Pulmonary artery endothelial cell (primary cell): ENCODE results near the gene IRAG1. TPM values are rescaled to one million over a fixed set of nuclear protein-coding genes. Genes with fewer than 3 reads are reported as not detected.
"Not testable (repeated sequence)": the region's sequence is repeated elsewhere in the genome, so short reads cannot be mapped to it uniquely, and the experiment has no call there.

Experiments
- DNase-seq: peaks from one replicate; pipeline ENCODE4 v3.0.0-alpha.2; 2011; ENCODE audit warnings: low read depth, low spot score
- total RNA-seq: library from RNA; depleted of rRNA; stranded (reverse); fragments of >200 nt; gene quantifications from 2 replicates; pipeline ENCODE4 v1.2.3, GENCODE V29; 2014

Gene IRAG1
- total RNA-seq, 1 donor from 2014 or later: 0.13 TPM

DNA sequence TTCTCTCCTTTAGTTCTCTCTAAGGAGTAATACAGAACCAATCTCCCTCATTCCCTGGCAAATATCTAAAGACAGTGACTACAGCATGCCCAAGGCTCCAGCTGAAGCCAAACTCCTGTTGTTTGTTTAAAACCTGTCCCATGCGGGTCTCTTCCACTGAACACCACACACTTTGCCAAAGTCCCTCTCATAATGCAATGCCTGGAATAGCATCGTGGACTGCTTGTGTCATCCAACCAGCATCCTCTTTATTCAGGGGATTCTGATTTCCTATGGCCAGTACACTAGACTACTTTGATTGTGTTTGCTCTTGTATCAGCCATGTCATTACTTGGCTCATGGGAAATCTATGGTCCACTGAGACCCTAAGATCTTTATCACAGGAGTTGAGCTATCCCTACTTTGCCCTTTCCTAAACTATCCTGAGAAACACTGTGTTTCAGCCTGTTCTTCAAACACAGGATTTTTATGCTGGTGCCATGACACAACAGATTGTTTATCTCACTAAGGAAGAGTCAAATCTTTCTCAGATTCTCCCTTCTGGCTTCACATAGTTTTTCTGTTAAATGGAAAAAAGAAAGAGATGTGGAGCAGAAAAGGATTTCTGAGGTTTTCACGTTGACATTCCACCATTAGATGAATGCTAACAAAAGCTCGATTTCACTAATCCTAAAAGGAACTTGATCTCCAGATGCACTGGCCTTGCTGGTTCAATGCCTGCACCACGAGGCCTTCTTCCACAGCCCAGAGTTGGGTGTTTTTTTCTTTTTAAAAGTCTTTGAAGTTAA is 15.9 kb upstream of the IRAG1 start:
- DNase-seq: no peak

DNA sequence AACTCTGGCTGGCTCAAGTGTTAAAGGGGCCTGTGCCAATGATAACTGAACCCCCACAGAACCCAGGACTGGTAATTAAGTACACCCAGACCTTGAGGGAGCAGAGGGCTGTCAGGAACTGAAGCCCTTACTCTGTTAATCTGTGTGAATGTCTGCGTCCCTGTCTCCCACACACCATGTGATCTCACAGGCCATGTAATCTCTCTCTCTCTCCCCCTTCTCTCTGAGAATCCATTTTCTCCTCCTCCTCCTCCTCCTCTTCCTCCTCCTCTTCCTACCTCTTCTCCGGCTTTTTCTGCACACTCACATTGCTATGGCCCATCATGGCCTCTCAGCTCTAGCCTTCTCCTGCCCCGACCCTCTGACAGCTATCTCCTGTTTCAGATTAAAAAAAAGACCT is 14.6 kb upstream of the IRAG1 start:
- DNase-seq: no peak

DNA sequence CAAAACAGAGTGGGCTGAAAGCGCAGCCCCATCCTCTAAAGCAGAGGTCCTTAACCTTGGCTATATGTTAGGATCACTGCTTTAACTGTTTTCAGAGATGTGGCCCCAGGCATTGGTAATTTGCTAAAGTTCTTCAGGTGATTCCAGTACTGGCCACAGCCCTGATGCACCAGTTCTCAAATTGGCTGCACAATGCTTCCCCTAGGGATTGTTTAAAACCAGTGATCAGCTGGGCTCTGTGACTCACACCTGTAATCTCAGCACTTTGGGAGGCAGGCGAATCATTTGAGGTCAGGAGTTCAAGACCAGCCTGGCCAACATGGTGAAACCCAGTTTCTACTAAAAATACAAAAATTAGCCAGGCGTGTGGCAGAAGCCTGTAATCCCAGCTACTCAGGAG is 8.4 kb upstream of the IRAG1 start:
- DNase-seq: no peak

DNA sequence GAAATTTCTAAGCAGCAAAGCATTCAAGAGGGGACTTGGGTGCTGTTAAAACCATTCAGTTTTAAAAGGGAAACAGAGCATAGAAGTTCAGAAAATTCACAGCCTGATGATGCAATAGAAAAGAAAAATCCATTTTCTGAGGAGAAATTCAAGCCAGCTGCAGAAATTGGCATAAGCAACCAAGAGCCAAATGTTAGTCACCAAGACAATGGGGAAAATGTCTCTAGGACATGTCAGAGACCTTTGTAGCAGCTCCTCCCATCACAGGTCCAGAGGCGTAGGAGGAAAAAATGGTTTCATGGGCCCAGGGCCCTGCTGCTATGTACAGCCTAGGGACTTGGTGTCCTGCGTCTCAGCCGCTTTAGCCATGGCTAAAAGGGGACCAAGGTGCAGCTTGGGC is 5.5 kb upstream of the IRAG1 start:
- DNase-seq: no peak

DNA sequence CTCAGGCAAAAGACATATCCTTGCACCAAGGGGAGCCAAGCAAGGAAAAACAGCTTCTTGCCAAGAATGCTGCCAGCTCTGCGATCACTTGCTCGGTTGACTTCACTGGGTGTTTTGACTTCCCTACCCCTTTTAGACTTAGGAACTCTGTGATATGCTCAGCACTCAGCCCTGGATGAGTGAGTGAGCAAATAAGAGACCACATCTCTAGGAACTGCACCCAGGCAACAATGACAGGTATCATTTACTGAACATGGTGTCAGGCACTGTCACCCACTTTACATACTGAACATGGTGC is 3.7 kb upstream of the IRAG1 start:
- no peak for DNase-seq

DNA sequence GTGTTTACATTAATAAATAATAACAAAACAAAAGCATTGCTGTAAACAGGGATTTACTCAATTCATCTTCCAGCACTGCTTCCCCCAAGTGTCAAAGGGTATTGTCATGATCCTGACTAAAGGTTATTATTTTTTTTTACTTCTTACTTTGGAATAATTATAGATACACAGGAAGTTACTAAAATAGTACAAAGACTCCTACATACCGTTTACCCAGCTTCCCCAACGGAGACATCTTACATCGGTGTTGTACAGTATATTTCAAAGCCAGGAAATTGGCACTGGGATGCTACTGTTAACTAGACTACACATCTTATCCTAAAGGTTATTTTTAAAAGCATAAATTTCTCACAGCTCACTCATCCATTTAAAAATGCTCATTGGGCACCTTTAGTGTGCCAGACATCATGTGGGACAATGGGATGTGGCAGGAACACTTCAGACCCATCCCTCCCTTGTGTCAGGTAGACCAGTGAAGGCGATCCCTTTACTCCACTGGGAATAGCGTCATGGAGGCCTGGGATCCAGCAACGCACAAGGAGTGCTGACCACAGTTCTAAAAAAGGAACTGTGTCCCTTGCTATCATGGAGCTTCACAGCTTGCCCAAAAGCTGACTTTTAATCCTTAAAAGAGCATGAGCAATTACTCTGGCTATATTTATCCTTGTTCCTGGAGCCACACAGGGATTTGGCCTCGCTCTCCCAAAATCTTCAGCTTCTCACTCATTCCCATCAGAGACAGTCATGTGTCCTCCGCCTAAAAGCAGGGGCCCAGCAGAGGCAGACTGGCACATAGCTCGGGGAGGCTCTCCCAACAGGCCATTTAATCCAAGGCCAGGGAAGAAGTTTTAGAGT is 3.1 kb upstream of the IRAG1 start:
- no peak for DNase-seq

DNA sequence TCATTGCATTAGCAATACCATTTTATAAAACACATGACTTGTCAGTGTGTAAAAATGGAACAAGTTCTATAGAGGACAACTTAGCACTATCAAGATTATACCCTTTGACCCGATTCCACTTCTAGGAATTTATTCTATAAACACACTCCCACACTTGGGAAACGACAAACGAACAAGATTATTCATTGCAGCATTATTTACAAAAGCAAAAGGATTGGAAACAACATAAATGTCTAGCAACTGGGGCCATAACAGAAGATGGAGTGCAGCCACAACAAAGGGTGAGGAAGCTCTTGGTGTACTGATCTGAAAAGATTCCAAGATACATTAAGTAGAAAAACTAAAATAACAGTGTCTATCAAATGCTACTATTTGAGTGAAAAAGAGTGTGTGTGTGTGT is 2.3 kb upstream of the IRAG1 start:
- no peak for DNase-seq

DNA sequence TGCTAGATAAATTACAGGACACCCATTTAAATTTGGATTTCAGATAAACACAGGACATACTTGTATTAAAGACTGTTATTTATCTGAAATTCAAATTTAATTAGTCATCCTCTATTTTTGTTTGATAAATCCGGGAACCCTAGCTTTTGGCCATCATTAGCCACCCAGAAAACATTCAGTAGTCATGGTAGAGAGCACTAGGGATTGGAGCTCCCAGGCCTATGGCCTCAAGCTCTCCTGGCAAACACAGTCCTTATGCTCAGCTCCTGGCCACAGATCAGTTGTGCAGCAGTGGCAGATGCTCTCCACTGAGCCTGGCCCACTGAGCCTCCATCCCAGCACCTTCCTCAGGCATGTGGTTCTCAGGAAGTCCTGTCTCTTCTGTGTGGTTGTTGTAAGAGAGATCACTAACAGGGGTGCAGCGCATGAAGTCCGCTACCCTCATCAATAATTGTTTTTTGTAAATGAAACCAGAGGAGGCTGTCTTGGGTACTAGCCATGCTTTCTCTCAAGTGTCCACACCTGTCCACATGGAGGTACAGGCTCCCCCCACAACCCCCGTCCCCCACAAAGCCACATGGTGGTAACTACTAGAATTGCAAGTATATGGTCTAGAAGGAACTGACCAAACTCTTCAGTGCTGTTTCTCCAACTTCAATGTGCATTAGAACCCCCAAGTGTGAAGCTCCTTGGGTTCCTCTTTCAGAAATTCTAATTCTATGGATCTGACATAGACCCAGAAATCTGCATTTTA is 1.1 kb upstream of the IRAG1 start:
- no peak for DNase-seq

DNA sequence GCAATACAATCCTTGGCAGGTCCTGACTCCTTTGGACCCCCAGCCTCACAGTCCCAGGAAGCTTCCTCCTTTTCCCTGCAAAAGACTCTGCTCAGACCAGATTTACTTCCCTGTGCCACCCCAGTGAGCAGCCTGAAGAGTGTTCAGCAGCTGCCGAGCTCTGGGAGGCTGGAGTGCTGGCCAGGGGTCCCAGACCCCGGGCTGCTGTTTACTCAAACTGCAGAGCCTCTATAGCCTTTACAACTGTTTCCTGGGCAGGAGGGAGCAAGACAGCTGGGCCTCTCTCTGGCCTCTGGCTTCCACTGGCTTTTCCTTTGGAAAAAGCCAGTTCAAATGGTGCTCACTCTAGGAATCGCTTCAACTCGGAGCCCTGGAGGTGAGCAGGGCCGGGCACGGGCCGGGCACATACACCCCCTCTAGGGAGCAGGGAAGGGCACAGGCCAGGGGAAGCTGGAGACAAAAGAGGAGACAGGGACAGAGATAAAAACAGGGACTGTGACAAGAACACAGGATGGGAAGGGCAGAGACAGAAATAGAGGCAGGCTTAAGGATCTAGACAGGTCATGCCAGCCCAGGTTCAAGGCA is 932 bp downstream of the IRAG1 start:
- DNase-seq: no peak

DNA sequence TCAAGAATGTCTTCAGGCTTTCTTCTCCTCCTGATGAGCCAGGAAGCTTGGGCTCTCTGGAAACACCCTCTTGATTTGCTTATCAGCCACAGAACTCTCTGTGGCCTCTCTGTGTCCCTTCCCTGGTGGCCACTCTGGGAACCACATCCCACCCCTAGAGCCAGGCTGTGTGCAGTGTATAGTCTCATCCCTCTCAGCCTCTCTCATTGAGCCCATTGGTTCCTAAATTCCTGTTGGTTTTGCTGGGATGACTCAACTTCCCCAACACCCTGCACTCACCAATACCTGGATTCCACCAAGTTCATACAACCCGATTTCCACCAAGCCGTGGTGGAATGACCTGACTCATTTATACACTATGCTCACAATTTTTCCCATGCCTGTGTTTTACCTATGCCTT is 5.2 kb downstream of the IRAG1 start:
- DNase-seq: no peak

DNA sequence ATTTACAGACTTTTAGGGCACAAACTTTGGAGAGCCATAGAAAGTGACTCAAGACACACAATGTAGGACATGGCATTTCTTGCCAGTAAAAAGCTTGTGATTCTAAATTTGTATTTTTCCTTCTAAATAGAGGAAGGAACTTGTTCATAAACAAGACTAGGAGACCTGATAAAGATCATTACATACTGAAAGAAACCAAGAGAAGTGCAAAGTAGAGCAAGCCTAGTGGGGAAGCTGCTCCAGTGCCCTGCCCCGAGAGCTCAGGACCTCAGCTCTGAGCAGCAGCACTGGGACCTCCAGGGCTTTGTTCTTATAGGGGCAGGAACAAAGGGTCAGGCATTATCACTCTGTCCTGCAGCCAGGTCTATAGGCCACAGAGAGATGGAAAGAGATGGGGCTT is 7.2 kb downstream of the IRAG1 start:
- DNase-seq: no peak

DNA sequence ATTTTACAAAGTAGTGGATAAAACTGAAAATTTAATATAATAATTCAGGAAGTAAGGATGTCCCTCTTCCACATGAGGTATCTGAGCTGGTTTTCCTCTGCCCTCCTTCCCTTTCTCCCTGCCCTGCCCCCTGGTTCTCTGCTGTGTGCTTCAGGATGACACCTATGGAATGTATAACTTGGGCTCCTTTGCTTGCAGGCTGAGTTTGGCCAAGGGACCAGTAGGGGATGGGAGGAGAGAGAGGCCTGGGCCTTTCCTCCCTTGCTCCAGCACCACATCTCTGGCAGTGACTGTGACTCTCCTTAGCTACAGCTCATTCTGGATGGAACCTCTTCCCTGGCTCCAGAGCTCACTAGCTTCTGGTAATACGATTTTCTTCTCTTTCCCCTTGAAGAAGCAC is 10.1 kb downstream of the IRAG1 start:
- no peak for DNase-seq

DNA sequence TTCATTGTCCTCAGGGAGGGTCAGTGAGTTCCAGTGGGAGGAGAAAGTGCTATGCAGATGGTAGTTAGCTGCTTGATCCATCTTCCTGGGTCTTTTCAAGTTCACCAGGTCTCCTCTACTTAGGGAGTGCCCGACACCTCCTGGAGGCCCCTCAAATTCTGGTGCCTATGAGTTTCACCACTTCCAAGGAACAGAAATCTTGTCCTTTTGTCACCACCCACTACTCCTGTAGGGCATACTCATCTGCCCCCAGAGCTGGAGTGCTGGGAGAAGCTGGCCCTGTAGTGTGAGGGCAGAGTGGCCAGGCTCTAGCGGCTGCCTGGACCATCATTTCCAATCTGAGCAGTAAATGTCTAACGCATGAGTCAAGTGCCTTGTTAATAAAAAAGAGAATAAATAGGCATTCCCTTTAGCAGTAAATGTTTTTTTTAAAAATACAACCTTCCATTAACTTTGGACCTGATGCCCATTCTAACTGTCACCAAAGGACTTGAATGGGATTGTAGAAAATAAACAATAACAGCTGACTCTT is 12.5 kb downstream of the IRAG1 start:
- DNase-seq: no peak

DNA sequence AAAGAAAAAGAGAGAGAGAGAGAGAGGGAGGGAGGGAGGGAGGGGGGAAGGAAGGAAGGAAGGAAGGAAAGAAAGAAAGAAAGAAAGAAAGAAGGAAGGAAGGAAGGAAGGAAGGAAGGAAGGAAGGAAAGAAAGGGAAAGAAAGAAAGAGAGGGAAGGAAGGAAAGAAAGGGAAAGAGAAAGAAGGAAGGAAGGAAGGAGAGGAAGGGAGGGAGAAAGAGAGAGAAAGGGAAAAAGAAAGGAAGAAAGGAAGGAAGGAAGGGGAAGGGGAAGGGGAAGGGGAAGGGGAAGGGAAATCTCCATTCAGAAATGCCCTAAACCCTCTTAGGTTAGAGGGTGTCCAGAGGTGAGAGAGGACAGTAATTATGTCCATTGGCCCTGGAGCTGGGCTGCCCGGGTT is 13.3 kb downstream of the IRAG1 start:
- not testable (repeated sequence) for DNase-seq

DNA sequence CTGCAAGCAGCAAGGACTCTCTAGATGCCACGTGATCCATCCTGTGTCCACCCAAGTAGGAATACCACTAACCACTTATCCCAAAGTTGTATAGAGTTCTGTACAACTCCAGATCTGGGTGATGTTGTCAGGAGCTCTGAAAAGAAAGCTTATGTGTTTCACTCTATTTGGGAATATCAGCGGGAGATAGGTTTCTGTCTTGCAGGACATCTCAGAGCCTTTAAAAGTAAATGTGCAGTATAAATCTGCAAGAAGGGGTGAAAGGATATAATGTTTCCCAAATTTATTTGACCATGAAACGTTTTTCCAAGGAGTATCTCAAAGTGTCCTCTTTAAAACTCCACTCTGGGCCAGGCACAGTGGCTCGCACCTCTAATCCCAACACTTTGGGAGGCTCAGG is 13.9 kb downstream of the IRAG1 start:
- DNase-seq: no peak

DNA sequence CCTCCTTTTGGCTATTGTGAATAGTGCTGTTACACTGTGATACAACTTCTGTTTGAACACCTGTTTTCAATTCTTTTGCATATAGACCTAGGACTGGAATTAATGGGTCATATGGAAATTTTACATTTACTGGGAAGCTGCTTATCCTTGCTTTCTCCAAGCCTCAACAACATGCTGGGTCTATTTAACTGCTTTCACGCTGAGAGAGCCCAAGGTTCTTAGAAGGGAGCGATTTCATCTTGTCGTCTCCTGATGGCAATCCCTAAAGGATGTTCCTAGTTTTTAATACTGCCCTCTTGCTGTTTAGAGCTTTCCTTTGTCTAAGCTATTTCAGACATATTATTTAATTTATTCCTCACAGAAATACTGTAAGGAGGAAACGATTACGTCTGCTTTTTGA is 15.5 kb downstream of the IRAG1 start:
- DNase-seq: no peak

DNA sequence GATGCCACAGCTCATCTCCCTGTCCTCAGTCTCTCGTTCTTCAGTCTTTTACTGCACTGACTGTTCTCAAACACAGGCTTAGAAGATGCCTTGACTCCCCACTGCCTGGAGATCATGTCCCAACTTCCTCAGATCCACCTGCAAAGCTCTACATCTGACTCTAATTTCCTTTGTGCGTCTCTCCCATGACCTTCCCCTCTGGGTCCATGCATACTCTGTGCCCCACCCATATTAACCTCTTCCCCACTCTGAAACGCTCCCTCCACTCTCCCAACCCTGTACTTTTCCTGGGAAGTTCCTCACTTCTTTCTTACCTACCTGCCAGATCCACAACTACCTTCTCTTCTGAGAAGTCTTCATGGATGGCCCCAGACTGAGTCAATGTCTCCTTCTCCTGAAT is 16.6 kb downstream of the IRAG1 start:
- no peak for DNase-seq

DNA sequence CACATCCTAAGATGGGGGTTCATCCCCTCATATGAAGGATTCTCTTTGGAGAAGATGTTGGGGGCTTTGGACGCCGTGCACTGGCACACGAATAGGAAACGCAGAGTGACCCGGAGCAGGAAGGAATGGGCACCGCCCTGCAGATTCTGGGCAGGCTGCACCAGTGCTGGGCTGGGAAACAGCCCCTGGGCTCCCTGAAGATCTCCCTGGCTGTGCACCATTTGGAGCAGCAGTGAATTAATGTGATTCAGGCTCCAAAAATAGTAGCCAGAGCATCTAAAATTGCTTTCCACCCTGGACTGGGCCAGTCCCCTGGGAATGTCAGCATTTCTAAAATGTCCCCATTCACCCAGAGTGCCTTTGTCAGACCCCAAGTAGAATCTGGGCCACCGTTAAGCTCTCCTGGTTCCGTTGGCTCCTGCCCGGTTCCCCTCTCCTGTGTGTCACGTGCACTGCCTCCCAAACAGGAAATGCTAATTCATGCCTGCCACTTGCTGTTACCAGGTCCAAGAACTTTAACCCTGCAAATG is 18.6 kb downstream of the IRAG1 start:
- no peak for DNase-seq

DNA sequence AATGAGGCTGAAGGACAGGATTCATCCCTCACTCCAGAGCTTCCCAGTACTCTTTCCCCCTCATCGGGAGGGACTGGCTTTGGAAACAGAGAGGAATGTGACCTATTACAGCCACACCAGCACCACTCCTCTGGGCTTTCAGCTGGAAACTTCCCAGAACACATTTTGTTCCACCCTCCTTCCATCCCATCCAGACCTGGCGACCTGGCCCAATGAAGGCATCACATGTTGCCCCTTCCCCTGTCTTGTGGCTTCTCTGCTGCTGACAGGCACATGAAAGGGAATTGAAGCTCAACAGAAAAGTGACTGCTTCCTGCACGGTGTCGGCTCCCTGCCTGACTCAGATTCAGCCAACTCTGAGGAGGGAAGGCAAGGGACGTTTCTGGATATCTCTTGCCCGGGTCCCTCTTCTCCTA is 19.1 kb downstream of the IRAG1 start:
- DNase-seq: no peak

DNA sequence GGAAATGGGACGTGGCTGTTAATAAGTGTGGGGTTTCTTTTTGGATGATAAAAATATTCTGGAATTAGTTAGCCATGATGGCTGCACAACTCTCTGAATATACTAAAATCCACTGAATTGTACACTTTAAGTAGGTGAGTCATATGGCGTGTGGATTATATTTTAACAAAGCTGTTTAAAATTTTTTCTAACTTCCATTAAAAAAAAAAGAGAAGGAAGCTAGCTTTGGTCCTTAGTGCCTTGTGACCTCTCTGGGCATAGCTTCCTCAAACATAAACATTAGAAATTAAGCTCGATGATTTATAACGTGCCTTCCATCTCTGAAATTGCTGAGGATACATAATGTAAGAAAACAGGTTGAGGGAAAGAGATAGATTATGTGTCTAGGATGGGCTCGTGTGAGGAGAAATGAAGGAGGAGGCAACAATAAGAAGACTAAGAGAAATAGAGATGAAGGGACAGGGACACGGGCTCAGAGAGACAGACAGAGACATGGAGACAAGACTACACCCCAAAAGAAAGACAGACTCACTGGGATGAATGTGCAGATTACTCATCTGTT is 20.0 kb downstream of the IRAG1 start:
- DNase-seq: no peak

DNA sequence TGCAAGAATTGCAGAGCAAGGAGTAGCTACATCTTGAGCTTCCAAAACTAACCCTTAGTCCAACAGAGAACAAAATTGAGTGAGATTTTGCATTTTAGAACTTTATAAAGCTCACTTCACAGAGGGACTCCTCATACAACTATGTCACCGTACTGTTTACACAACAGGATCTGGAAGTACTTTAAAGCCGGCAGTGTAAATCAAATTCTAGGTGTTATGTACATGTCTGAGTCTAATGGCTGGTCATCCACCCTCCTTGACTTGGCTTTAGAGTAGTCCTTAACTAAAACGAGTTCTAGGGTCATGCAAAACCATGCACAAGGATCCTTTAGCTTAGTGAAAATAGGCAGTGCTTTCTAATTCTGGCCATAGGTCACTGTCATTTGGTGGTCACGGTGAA is 23.5 kb downstream of the IRAG1 start:
- no peak for DNase-seq
